Stimulated activated CD4-positive, alpha-beta T cell treated with anti-CD3 and anti-CD28 coated beads, Interleukin-4, amount 100 ng/mL, for 24 hours (primary cell): ENCODE data around the gene NAT8L.

Experiments
- DNase-seq: peaks from one replicate; pipeline ENCODE4 v3.0.0-alpha.2; 2020

NAT8L gene

GRCh38 chr4:2065106-2065930, 6.2 kb downstream of the NAT8L start:
- DNase-seq = no peak

GRCh38 chr4:2066011-2066551, 7.0 kb downstream of the NAT8L start:
- no peak for DNase-seq

DNA sequence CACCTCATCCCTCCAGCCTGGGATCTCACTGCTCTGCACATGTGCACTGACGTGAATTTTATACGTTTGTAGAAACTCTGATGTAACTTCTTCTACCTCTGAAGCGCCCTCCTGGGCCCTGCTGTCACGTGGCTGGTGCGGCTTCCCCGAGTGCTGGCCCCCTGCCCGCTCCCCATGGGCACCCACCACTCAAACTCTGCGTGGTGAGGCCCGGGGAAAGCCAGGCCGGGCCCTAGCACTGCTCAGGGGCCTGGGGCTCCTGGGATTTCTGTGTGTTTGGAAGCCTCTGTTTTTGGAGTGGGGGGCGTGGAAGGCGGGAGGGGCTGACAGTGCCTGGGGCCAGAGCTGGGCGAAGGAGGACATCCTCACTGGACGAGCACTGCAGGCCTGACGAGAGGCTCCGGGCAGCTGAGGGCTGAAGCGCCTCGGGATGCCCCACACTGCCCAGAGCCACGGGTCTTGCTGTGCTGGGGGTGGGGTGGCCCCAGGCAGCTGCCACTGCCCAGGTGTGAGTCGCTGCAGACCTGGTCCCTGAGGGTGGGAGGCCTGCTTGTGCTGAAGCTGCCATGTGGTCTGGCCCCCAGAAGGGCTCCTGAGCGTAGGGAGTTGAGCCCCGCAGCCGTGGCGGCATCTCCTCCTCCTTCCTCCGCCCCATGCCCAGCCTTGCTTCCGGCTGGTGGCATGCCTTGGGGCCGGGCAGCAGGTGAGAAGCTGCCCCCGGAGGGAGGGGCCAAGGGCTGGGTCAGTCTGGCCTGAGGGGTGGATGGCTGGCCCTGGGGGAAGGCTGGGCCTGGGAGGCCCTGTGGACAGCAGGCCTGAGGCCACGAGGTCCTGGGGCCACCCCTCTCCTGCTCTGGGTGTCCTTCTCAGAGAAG, 7.7 kb downstream of the NAT8L start:
- no peak for DNase-seq

GRCh38 chr4:2067446-2068197, 8.5 kb downstream of the NAT8L start:
- no peak for DNase-seq

- no peak for DNase-seq
Observed at GRCh38 chr4:2068198-2068470, 9.0 kb downstream of the NAT8L start.

DNA sequence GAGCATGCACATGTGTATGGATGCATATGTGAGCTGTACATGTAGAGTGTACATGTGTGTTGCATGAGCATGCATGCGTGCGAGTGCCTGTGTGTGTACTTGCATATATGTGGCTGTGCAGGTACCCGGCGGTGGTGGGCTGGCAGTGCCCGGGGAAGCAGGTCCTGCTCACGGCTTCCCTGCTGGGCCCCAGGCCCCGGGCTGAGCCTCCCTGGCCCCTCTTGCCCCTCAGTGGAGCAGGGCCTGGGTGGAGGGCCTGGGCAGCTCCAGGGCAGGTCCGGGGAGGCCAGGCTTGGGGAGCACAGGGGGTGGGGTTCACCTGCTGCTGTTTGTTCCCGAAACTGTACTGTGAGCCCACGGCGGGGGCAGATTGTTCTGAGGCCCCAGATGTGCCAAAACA, 9.4 kb downstream of the NAT8L start:
- no peak for DNase-seq

DNA sequence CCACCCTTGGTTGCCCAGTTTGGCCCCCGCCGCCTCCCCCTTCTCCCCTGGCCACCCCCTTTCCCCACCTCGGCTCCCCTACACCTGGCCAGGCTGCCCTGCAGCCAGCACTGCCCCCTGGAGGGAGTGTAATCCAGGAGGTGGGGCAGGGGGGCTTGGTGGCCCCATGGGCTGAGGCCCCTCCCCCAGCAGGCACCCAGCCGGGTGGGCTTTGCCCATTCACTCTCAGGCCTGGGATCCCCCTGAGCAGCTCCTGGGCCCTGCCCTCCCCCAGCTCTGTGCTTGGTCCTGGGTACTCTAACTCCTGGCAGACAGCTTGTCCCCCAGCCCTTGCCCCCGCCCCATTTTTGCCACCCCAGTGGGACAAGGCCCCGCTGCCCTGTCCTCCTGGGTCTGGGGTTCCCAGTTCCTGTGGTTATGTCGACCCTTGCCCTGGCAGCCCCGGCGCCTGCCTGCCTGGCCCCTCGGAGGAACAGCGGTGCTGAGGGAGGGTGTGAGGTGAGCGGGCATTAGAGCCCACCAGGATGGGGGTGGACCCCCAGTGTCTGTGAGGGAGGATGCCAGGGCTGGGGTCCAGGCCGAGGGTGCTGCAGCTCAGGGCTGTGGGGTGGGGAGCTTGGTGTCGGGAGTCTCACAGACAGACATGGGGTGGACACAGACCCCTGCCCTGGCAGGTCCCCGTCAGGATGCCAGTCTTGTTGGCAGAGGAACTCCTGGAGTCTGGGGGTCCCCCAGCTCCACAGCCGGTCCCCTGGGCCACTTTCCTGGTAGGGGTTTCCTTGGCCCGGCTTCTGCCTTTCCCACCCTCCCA, 10.2 kb downstream of the NAT8L start:
- no peak for DNase-seq

- no peak for DNase-seq
Observed at GRCh38 chr4:2069986-2070385, 10.9 kb downstream of the NAT8L start.

DNA sequence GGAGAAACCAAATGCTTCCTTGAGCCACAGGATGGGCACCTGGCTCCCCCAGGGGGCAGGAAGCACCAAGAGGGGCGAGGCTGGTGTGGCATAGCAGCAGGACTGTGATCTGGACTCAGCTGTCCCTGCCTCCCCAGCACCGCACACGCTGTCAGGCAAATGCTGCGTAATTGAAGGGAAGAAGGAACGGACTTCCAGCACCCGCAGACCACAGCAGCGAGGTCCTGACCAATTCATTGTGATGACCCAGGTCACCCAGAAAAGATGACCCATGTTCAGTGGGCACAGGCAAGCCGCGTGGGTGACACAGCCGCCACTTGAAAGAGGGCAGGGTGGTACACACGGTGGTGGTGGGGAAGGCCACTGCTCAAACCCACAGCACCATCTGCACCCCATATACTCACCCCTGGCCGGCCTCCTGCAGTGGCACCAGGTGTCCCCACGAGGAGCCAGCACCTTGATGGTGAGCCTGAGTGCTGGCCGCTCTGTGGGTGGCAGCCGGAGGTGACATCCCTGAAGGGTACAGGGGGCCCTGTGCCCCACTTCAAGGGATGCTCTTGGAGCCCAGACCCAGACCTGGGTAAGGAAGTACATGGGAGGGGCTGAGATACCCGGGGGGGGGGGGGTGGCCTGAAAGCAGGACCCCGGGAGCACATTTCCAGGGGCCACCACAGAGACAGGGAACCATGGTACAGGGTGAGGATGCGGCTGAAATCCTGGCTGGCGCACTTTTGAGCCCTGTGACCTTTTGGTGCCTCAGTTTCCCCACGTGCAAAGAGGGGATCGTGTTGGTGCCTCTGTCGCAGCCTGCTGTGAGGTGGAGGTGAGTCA, 11.5 kb downstream of the NAT8L start:
- DNase-seq = no peak

- no peak for DNase-seq
Observed at GRCh38 chr4:2071252-2071911, 12.3 kb downstream of the NAT8L start.

GRCh38 chr4:2071912-2072867, 13.1 kb downstream of the NAT8L start:
- DNase-seq = no peak

DNA sequence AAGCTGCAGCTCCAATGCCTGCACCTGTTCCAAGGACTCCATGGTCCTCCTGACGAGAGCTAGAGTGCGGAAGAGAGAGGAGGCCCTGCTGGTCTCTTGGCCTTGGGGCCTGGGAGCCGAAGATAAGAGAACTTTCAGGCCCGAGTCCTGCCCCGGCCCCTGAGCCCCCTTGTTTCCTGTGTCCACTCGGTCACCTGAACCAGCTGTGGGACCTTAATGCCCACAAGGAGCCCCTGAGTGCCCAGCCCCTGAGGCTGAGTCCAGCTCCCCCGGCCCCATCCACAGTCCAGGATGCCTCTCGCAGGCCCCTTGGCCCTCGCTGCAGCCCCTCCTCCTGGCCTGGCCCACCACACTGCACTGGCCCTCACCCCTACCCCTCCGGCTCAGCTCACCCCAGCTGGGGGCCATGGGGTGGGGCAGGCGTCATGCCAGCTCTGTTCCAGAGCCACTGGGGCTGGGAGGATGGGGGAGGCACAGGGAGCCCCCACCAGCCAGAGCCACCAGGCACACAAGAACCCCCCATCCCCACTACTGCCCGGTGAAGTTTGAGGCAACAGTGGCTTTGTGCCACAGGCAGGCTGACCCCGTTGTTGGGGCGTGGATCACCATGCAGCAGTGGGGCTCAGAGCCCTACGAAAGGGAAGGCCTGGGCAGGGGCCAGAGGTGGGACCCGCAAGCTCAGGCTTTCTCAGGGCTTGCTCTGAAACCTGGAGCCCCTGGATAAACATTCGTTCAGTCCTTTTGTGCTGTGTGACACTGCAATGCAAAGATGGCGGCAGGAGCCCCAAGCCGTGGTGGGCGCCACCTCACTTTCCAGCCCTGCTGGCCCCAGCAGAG, 14.1 kb downstream of the NAT8L start:
- DNase-seq = no peak

- no peak for DNase-seq
Observed at GRCh38 chr4:2073808-2074481, 14.8 kb downstream of the NAT8L start.

DNA sequence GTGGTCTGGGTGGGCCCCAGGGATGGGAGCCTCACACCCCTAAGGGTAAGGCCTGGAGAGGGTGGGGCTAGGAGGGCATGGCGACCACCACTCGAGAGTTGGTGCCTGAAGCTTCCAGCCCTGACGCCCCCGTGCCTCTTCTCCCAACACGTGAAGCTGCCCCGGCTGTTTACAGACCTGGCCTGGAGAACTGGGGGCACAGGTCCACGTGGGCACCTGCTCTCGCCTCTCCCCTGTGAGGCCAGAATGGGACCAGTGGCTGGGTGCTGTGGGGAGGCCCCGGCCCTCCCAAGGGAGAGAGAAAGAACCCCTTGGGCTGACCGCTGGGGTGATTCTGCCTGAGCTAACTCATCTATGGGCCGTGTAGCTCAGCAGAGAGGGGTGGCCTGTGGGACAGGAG, 15.5 kb downstream of the NAT8L start:
- DNase-seq = no peak

- DNase-seq = no peak
Observed at GRCh38 chr4:2075171-2075986, 16.3 kb downstream of the NAT8L start.

DNA sequence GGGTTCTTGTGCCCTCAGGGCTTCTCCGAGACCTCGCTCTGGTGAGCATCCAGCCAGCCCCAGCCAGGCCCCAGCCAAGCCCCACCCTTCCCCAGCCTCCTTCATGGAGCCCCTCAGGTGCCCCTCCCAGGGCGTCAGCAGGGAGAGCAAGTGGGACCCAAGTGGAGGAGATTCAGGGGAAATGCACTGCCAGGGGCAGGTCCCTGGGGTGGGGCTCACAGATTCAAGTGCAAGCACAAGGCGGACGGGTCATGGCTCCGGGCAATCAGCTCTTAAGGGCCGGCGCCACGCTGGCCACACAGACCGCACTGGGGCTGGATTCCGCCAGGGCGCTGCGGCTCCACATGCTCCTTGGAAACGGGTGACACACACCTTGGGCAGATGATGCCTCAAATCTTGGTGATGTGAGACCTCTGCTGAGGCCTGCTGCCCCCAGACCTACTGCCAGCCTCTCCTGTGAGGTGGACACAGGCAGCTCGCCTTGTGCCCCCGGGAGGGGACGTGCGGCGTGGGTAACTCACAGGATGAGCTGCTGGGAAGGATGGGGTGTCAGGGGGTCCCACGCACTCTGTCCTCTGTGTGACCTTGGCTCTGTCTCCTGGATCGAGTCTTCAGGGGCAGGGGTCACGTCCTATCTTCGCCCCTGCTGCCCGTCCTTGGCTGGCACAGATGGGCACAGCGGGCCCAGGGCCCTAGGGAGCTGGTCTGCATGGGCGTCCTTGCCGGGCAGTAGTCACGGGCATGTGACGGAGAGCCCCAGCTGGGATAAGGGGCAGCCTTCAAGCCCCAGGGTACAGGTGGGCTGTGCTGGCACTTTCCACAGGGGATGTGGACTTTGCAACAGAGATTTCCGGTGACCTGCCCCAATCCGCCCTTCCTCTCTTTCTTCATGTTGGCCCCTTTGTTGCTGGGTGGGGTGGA, 17.1 kb downstream of the NAT8L start:
- no peak for DNase-seq
